ENCODE results near the gene CGRRF1.

- TF ChIP-seq MIER1 (IDR thresholded peaks at IDR 0.05; ENCODE audit: low read depth): no peak
- no peak for TF ChIP-seq SP1 (CRISPR knock-in tag; IDR thresholded peaks at IDR 0.05)
- TF ChIP-seq POLR2A (conservative IDR thresholded peaks at IDR 0.05): no peak
- no peak for TF ChIP-seq IRF1 (CRISPR knock-in tag; IDR thresholded peaks at IDR 0.05; ENCODE audit: borderline replicate concordance)
- no peak for TF ChIP-seq YY1 (IDR thresholded peaks at IDR 0.05; ENCODE audit: borderline replicate concordance in 1 of 3, control insufficient read depth in 1 of 3, extremely low read depth in 1 of 3, insufficient read depth in 3 of 3, insufficient read length in 1 of 3, insufficient replicate concordance in 2 of 3, low read depth in 1 of 3, low read length in 2 of 3)
- no peak for TF ChIP-seq GTF3C2 (IDR thresholded peaks at IDR 0.05; ENCODE audit: borderline replicate concordance, extremely low read depth, insufficient read length)
- TF ChIP-seq ATF2 (CRISPR knock-in tag; IDR thresholded peaks at IDR 0.05): no peak
- no peak for TF ChIP-seq JUNB (CRISPR knock-in tag; conservative IDR thresholded peaks at IDR 0.05)
- no peak for TF ChIP-seq GABPB1 (CRISPR knock-in tag; IDR thresholded peaks at IDR 0.05)
- TF ChIP-seq CTCF (IDR thresholded peaks at IDR 0.05 in 2 of 3, conservative IDR thresholded peaks at IDR 0.05 in 1 of 3; ENCODE audit: insufficient read depth in 2 of 3, low read depth in 1 of 3, low read length in 3 of 3): no peak
- TF ChIP-seq ETV6 (IDR thresholded peaks at IDR 0.05; ENCODE audit: borderline replicate concordance in 1 of 2, low read depth in 2 of 2, low read length in 1 of 2): no peak
- TF ChIP-seq ETV6 (CRISPR knock-in tag; IDR thresholded peaks at IDR 0.05; ENCODE audit: borderline replicate concordance): no peak
- TF ChIP-seq FOXJ3 (CRISPR knock-in tag; IDR thresholded peaks at IDR 0.05): no peak
- TF ChIP-seq REST (IDR thresholded peaks at IDR 0.05; ENCODE audit: borderline replicate concordance): no peak
- TF ChIP-seq REST (CRISPR knock-in tag; IDR thresholded peaks at IDR 0.05; ENCODE audit: low read depth): no peak
These were observed 22.7 kb downstream of the CGRRF1 start for GRCh38 chr14:54532111-54533012.

All from K562 (cell line).